Midbrain (tissue), 1 donor: ENCODE data around the gene PPT1.

Source experiments
- DNase-seq: peaks from one replicate; lab custom pipeline; 2025; lab: John Stamatoyannopoulos, UW

The PPT1 gene

DNA sequence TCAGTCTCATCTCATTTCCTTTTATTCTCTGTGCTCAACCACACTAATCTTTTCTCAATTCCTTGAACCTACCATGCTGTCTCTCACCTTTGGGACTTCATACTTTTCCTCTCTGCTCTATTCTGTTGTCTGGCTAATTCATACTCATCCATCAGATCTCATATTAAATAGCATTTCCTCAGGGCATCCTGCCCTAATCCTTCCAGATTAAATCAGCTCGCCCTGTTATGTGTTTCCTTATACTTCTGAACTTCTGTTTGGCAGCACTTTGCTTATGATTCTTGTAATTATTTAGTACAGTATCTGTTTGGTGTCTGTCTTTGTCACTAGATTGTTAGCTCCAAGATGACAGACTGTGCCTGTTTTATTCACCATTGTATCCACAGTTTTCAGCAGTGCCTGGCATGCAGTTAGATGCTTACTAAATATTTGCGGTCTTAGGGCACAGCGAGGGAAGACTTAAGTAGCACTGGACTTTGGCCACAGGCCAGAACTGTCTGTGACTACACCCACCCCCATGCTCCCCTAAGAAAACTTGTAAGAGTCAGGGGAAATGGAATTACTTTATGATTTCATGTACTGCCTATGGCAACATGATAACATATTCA, 66.4 kb downstream of the PPT1 start:
- DNase-seq: no peak

DNA sequence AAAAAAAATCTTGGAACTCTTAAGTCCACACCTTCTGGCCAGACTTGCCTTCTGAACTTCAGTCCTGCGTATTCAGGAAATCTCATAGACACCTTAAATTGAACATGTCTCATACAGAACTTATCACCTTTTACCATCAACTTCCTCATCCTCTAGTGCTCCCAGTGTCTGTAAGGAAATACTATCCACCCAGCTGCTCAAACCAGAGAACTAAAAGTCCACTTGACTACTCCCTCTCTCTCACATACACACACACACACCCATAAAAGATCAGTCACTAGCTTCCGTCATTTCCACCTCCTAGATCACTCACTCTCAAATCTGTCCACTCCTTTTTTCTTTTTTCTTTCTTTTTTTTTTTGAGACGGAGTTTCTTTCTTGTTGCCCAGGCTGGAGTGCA, 67.4 kb downstream of the PPT1 start:
- DNase-seq: no peak

DNA sequence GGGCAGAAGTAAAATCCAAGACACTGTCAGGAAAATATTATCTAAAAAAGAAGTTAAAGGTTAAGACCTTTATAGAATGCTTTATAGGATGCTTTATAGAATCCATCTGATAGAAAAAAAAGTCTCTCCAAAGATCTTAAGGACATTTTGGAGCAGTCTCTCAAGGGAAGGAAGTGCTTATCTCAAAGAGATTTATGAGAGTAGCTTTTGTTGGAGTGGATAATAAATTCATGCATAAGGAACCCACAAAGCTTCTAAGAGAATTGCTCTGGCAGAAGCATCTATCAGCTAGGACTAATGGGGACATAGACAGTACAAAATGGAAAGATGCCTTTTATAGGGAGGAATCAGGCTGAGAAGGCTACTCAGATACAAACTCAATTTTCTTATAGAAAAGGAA, 69.4 kb downstream of the PPT1 start:
- no peak for DNase-seq

DNA sequence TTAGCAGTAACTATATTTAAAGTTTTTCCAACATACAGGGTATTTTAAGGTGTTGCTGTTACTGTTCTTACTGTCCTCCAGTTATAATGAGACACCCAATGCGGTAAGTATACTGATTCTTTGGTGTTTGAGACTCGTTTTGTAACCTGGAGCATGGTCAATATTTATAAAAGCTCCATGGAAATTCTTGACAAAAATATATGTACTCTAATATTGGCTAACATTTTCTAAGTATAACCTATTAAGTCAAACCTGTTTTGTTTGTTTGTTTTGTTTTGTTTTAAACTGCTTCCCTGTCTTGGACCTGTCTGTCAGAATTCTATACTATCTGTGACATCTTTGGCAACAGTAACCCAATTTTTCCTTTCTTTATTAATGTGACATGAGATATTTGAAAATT, 72.4 kb downstream of the PPT1 start:
- DNase-seq: no peak

DNA sequence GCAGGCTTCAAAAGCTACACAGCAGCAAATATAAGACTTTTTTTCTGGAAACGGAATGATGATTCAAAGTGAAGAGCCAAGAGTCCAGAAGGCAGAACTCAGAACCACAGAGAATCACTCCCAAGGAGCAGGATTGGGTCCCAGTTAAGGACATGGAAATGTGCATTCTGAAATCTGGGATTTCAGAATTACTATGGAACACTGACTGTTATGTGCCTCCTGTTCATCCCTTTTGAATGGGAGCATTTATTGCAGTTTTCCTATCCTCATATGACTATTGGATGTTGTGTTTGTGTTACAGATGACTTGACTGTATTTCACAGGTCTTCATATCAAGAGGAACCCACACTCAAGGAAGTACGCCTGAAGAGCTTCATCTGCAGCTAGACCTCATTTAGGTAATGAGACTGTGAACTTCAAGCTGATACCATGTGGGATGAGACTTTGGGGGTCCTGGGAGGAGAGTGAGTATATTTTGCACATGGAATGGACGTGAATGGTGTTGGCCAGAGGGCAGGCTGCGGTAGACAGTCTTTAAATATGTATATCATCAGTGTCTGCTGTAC, 73.6 kb downstream of the PPT1 start:
- DNase-seq: no peak
